Parathyroid adenoma (tissue), 2 donors: ENCODE results near the gene ABTB2.

Source experiments
- H2AFZ ChIP-seq: fragments of 300-600 bp; sonication (generic); one replicate; pipeline ENCODE4 v1.7.0; 2017; ENCODE audit warnings: antibody characterized with exemption, mild to moderate bottlenecking
- H3K27ac ChIP-seq: fragments of 300-600 bp; sonication (generic); one replicate; pipeline ENCODE4 v1.7.0; 2017
- H3K27me3 ChIP-seq: fragments of 300-600 bp; sonication (generic); one replicate; pipeline ENCODE4 v1.7.0; 2017; ENCODE audit warnings: low read length; ENCODE audit not compliant: control insufficient read depth, insufficient read depth
- H3K36me3 ChIP-seq: fragments of 300-600 bp; sonication (generic); one replicate; pipeline ENCODE4 v1.7.0; 2017; ENCODE audit warnings: low read length; ENCODE audit not compliant: control insufficient read depth, insufficient read depth
- H3K4me1 ChIP-seq: fragments of 300-600 bp; sonication (generic); one replicate; pipeline ENCODE4 v1.7.0; 2017; ENCODE audit warnings: control low read depth
- H3K4me2 ChIP-seq: fragments of 300-600 bp; sonication (generic); one replicate; pipeline ENCODE4 v1.7.0; 2017; ENCODE audit warnings: low read length
- H3K4me3 ChIP-seq: fragments of 300-600 bp; sonication (generic); one replicate; pipeline ENCODE4 v1.7.0; 2017; ENCODE audit warnings: low read depth, low read length
- H3K79me2 ChIP-seq: fragments of 300-600 bp; sonication (generic); one replicate; pipeline ENCODE4 v1.7.0; 2017; ENCODE audit warnings: control low read depth
- H3K9ac ChIP-seq: fragments of 300-600 bp; sonication (generic); one replicate; pipeline ENCODE4 v1.7.0; 2017; ENCODE audit warnings: mild to moderate bottlenecking
- H3K9me3 ChIP-seq: fragments of 300-600 bp; sonication (generic); one replicate; pipeline ENCODE4 v1.7.0; 2017; ENCODE audit warnings: low read length; ENCODE audit not compliant: control insufficient read depth
- CTCF ChIP-seq: fragments of 300-600 bp; sonication (generic); IDR thresholded peaks from one replicate; pipeline ENCODE4 v1.7.0; 2017; ENCODE audit warnings: antibody characterized with exemption, mild to moderate bottlenecking
- donor health status: primary hyperparathyroidism.

Gene ABTB2

DNA sequence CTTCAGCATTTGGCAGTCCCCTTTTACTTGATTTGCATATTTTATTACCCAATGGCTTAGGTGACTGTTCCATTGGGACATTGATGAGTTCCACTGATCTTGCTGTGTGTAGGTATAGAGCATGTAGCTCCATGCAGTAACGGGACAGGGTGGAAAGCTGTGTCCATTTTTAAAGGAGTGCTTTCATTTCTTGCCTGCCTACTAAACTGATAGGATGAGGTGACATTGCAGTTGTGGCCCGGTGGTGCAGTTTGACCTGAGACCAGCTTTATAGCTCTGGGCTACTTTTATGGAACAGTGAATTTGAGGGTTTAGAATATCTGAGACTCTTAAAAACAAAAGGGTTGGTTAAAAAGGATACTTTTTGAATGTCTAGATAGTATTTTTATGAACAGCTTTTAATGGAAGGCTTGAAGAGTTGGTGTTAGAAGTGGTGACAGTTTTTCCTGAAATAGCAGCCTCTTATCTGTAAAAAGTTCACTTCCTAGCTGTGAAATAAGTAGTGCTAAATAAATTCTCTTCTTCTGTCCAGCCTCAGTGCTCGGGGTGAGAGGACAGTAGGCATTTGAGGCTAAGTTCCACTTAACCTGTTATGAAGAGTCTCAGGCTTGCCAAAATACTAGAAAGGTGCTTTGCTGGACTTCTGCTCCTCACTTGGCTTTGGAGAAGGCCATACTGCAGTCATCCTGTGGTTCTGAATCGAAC is 225.4 kb downstream of the ABTB2 start:
- no peaks in the 10 kb centered on the region for H3K36me3 ChIP-seq
- no peak overlapping the region for H3K4me2 ChIP-seq
- no peak overlapping the region for H3K27ac ChIP-seq
- no peaks in the 10 kb centered on the region for H3K9me3 ChIP-seq
- H3K9ac ChIP-seq, result no peak overlapping the region
- H3K27me3 ChIP-seq, result no peaks in the 10 kb centered on the region
- no peaks in the 10 kb centered on the region for H3K79me2 ChIP-seq
- TF ChIP-seq CTCF, result no peak
- H3K4me1 ChIP-seq, result no peaks in the 10 kb centered on the region
- H2AFZ ChIP-seq, result no peak overlapping the region
- H3K4me3 ChIP-seq, result no peak overlapping the region

- no peaks in the 10 kb centered on the region for H3K9me3 ChIP-seq
- no peaks in the 10 kb centered on the region for H3K36me3 ChIP-seq
- no peaks in the 10 kb centered on the region for H3K4me1 ChIP-seq
- H3K9ac ChIP-seq, result no peak overlapping the region
- H3K4me2 ChIP-seq, result no peak overlapping the region
- no peak overlapping the region for H3K4me3 ChIP-seq
- no peak overlapping the region for H2AFZ ChIP-seq
- H3K79me2 ChIP-seq, result no peaks in the 10 kb centered on the region
- no peak for TF ChIP-seq CTCF
- H3K27ac ChIP-seq, result no peak overlapping the region
- H3K27me3 ChIP-seq, result no peaks in the 10 kb centered on the region
Measured at GRCh38 chr11:34128824-34129223, 229.0 kb downstream of the ABTB2 start.

DNA sequence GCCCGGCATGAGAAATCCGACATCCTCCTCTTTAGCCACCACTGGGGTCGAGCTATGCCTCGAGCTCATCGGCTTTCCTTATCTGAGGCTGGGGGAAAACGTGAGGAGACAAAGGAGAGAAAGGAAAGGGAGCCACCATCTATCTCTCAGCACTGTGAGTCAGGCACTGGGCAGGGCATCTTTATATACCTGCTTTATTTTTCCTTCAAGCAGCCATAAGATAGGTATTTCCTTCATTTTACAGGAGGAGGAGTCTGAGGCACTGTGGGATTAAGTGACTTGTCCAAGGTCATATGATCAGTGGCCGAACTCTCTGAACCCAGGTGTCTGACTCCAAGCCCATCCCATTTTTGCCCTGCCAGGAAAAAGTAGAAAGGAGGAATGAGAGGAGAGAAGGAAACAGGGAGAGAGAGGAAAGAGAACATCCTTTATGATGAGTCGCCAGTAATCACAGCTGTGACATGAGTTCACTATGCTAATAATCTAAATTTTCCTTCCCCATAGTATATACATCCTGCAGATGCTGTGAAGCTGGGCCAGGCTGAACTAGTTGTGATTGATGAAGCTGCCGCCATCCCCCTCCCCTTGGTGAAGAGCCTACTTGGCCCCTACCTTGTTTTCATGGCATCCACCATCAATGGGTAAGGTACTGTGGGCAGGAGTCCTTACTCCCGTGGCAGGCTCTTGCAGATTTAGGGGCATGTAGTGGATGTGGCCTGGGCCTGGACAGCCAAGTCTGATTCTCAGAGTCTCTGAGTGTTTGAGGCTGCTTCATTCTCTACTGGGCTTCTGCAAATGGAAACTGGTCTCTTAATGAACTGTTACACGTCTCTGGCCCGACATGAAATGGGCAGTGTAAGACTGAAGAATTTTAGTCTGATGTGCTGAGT is 230.6 kb downstream of the ABTB2 start:
- Histone ChIP-seq H2AFZ (no peak overlapping the region), H3K4me3 (no peak overlapping the region), H3K9ac (no peak overlapping the region), H3K27me3 (no peaks in the 10 kb centered on the region), H3K79me2 (no peaks in the 10 kb centered on the region), H3K4me2 (no peak overlapping the region), H3K36me3 (no peaks in the 10 kb centered on the region), H3K9me3 (no peaks in the 10 kb centered on the region), H3K4me1 (no peaks in the 10 kb centered on the region), H3K27ac (no peak overlapping the region)
- TF ChIP-seq CTCF, result no peak

- Histone ChIP-seq H3K4me2 (no peak overlapping the region), H3K9ac (no peak overlapping the region), H3K79me2 (no peaks in the 10 kb centered on the region), H3K4me1 (no peaks in the 10 kb centered on the region), H3K4me3 (no peak overlapping the region), H3K27me3 (no peaks in the 10 kb centered on the region), H3K36me3 (no peaks in the 10 kb centered on the region), H3K27ac (no peak overlapping the region), H3K9me3 (no peaks in the 10 kb centered on the region), H2AFZ (no peak overlapping the region)
- TF ChIP-seq CTCF, result no peak
Measured at GRCh38 chr11:34124885-34125668, 232.7 kb downstream of the ABTB2 start.
